HG03060 (cell line): ENCODE results near the gene EVX1.

Experiments used
- ATAC-seq: cut with Tn5 transposase; IDR thresholded peaks from one replicate; pipeline ENCODE4 v1.9.1; 2021; ENCODE audit warnings: low read depth, moderate number of reproducible peaks; ENCODE audit not compliant: unreplicated experiment

Gene EVX1

GRCh38 chr7:27242555-27243339, at the start of gene EVX1:
Gene EVX1 (plus strand): TSS chr7:27242802. CDS start chr7:27243031, 229 bp downstream.
- ATAC-seq: no peak

- no peak for ATAC-seq
These were observed 49.1 kb upstream of the EVX1 start for GRCh38 chr7:27193335-27194001.

DNA sequence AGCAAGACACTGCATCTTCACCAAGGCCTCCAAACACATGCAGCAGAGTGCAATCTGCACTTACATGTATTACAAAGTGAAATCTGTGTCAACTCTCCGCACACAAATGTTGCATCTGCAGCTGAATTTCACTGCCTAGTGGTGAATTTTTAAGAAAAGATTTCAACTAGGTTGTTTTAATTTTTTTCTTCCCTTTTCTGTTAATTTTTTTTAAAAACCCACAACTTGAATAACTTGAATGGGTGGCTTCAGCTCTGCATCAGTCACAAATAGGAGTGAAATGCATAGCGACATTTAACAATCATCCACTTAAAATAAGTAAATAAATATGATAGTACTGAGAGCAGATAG, 48.6 kb upstream of the EVX1 start:
- ATAC-seq: no peak

GRCh38 chr7:27194686-27195379, 47.8 kb upstream of the EVX1 start:
- no peak for ATAC-seq

DNA sequence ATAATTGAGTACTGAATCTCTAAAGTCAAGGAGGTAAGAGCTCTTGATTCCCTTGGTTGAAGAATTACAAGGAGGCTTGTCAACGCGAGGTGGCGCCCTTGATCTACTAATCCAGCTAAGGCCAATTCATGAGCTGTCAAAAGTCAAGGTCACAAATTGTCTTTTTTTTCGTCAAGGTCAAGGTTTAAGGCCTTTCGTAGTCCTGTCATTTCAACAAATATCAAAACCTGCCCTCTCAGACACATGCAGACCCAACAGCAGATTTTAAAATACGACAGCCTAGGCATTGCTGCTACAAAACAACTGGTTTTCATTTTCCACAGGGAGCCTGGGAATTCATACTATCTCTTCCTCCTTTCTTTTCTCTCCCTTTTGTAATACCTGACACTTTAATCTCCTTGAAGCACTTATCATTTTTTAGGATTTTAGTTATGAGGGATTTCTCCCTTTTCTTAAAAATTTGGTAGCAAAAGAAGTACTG, 46.3 kb upstream of the EVX1 start:
- ATAC-seq: no peak

GRCh38 chr7:27197137-27198042, 45.2 kb upstream of the EVX1 start:
- no peak for ATAC-seq

GRCh38 chr7:27198138-27198841, 44.3 kb upstream of the EVX1 start:
- no peak for ATAC-seq

DNA sequence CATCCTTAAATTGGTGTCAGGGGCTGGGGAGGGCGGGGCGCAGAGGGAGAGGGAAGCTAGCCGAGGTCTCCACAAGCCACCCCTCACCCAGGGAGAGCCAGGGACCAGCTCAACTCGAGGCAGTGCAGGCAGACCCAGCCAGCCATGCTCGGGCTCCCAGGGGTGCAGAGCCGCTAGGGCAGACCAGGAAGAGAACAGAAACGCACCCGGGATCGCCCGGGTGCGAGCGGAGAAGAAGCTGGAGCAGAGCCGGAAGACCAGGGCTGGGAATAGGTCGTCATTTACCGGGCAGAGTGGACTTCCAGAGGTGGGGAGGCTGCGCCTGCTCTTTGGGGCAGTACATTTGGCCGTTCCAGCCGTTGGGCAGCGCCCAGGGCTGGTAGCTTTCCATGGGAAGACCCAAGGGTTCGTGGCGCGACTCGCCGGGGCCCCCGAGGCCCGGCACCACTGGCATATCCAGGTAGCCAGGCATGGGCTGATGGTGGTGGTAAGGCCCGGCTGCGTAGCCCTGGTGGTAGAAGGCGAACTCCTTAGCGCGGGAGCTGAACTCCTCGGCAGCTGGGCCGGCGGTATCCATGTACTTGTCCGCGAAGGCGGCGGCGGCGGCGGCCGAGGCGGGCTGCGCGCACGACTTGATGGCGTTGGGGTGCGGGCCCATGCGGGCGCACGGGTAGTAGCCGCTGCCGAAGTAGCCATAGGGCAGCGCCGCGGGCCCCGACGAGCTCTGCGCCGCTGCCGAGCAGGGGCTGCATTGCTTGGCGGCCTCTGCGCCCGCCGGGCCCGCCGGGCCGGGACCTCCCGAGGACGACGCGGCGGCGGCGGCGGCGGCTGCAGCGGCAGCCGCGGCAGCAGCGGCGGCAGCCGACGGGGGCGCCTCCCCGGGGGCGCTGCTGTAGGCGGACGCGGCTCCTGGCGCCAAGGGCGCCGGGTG, 43.5 kb upstream of the EVX1 start:
- ATAC-seq: no peak

- ATAC-seq: no peak
These were observed 42.5 kb upstream of the EVX1 start, which contains the start of gene HOXA13 for GRCh38 chr7:27199849-27200760. Gene HOXA13 (minus strand): TSS chr7:27200091. CDS start chr7:27200077, 14 bp downstream.

DNA sequence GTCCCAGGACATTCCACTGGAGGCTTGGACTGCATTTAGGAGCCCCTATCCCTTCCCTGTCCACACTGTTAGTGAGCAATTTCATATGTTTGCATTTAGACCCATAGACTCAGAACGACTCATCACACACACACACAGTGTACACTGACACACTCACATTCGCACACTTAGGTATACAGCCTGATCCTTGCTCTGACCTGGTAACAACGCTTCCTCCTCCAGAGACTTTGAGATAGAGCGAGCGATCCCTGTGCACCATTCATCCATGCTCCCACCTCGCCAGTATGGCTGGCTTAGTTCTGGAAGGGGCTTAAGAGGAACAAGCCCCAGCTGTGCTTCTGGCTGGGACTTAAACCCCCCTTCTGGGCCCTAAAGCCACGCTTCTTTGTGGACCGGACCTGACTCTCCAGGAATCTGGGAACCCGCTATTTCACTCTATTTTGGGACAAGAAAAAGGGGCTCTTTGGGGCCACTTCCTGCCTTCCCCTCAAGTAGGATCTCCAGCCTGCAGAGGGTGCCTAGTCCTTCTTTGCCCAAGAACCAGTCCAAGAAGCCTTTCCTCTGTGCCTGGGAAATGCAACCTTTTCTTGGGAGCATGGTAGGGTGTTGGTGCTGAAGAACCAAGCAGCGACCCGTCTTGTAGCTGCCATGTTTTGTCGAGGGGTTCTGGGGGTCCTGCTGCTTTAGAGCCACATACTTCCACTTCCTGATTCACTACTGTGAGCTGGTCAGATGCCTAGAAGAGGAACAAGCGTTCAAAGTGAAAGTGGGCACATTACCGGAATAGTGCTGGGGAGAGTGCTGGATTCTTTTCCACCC, 41.6 kb upstream of the EVX1 start:
- ATAC-seq: no peak

DNA sequence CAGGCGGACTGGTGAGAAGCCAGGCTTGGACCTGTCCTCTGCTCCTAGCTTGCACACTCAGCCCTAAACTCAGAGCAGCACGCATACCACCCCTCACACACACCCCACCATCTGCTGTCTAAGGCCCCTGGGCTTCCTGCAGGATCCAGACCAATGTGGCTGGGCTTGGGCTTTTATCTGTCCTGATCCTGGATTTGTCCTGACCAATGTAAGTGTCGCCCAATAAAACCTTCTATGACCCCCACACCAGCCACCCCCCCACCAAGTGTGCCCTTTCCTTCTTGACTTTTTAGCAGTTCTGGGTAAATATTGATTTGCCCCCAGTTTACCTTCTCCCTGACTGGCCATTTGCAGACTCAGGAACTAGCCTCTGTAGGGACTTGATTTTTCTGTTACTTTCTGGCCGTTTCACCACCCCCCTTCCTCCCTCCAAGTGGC, 41.0 kb upstream of the EVX1 start:
- no peak for ATAC-seq

GRCh38 chr7:27202018-27202861, 40.4 kb upstream of the EVX1 start:
- no peak for ATAC-seq

GRCh38 chr7:27202862-27203134, 39.8 kb upstream of the EVX1 start:
- no peak for ATAC-seq

GRCh38 chr7:27203365-27203953, 39.1 kb upstream of the EVX1 start:
- ATAC-seq: no peak

DNA sequence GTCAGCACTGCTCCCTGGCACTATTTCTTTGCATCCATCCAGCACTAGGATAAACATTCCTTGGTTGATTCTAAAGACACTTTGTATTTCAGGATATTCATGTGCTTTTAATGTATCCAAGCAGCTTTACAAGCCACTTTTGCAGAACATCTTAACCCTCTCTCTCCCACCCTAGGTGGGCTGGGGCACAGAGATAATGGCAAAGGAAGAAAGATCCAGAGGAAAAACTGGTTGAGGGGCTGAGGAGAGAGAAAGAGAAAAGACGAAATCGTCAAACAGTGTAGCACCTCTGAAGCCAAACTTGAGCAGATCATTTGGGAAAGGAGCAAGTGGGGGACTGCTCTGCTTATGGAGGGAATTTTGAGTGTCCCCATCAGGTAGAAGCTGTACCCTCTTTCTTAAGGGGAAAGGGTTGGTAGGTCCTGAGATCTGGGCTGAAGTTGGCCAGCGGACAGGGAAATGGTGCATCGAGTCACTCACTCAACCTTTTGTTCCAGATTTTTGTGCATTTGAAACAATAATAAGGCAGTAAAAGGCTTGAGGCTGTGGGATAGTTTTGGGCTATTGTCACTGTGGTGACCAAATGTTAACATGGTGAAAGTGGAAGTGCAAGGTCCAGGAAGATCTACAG, 38.5 kb upstream of the EVX1 start:
- ATAC-seq: no peak
